Prostate gland (tissue), 2 donors: ENCODE measurements around the gene BRD7.

Experiments used
- POLR2A ChIP-seq: fragments of 450-650 bp; IDR thresholded peaks from one replicate; pipeline ENCODE4 v1.6.1; 2016; ENCODE audit warnings: antibody characterized with exemption, mild to moderate bottlenecking
- TF ChIP-seq, protein P1 (sequence below), 4 experiments: fragments of 200-600 bp in 2 of 4; fragments of 450-650 bp in 2 of 4; sonication (generic) in 2 of 4; IDR thresholded peaks; 1 replicate in 3 of 4; 2 replicates in 1 of 4; pipeline ENCODE4 v1.5.1; 2016 to 2019; ENCODE audit warnings: antibody characterized with exemption in 4 of 4, mild to moderate bottlenecking in 2 of 4, moderate library complexity in 2 of 4

DNA sequence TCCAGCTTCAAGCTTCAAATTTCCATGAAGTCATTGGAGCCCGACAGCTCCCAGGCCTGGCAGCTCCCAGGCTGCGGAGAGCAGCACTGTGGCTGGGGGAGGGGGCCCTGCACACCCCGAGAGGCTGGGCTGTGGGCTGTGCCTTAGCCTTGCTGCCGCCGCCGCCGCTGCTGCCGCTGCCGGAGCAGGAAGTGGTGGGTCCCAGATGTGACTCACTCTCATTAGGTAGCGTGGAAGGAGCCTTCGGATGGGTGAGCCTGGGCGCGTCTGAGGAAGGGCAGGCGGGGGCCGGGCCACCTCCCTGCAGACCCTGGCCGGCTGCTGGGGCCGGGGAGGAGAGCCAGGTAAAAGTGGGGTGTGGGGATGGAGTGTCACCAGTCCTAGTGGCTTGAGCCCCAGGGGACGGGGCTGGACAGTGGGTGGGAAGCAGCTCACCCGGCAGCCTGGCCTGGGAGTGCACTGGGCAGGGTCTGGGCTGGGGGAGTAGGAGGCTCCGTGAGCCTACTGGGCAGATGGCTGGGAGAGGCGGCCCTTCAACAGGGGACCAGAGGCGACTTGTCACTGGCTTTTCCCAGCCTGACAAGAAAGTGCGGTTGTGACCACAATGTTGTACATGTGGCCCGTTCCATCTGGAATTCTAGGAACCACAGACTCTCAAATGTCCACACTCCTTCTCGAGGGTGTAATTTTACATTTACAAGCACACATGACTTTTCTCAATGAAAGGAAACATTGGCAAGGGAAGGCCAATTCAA lies 102.3 kb downstream of the BRD7 start, which contains the start of gene ADCY7:
- TF ChIP-seq, protein P1, sequence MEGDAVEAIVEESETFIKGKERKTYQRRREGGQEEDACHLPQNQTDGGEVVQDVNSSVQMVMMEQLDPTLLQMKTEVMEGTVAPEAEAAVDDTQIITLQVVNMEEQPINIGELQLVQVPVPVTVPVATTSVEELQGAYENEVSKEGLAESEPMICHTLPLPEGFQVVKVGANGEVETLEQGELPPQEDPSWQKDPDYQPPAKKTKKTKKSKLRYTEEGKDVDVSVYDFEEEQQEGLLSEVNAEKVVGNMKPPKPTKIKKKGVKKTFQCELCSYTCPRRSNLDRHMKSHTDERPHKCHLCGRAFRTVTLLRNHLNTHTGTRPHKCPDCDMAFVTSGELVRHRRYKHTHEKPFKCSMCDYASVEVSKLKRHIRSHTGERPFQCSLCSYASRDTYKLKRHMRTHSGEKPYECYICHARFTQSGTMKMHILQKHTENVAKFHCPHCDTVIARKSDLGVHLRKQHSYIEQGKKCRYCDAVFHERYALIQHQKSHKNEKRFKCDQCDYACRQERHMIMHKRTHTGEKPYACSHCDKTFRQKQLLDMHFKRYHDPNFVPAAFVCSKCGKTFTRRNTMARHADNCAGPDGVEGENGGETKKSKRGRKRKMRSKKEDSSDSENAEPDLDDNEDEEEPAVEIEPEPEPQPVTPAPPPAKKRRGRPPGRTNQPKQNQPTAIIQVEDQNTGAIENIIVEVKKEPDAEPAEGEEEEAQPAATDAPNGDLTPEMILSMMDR (IDR thresholded peaks at IDR 0.05): no peak
- no peak for TF ChIP-seq POLR2A
